Parathyroid adenoma (tissue), 2 donors: ENCODE data around the gene MAS1.
"Not testable (repeated sequence)": the region's sequence is repeated elsewhere in the genome, so short reads cannot be mapped to it uniquely, and the experiment has no call there.

Experiments
- H2AFZ ChIP-seq: fragments of 300-600 bp; sonication (generic); one replicate; pipeline ENCODE4 v1.7.0; 2017; ENCODE audit warnings: antibody characterized with exemption, mild to moderate bottlenecking
- H3K27ac ChIP-seq: fragments of 300-600 bp; sonication (generic); one replicate; pipeline ENCODE4 v1.7.0; 2017
- H3K27me3 ChIP-seq: fragments of 300-600 bp; sonication (generic); one replicate; pipeline ENCODE4 v1.7.0; 2017; ENCODE audit warnings: low read length; ENCODE audit not compliant: control insufficient read depth, insufficient read depth
- H3K36me3 ChIP-seq: fragments of 300-600 bp; sonication (generic); one replicate; pipeline ENCODE4 v1.7.0; 2017; ENCODE audit warnings: low read length; ENCODE audit not compliant: control insufficient read depth, insufficient read depth
- H3K4me1 ChIP-seq: fragments of 300-600 bp; sonication (generic); one replicate; pipeline ENCODE4 v1.7.0; 2017; ENCODE audit warnings: control low read depth
- H3K4me2 ChIP-seq: fragments of 300-600 bp; sonication (generic); one replicate; pipeline ENCODE4 v1.7.0; 2017; ENCODE audit warnings: low read length
- H3K4me3 ChIP-seq: fragments of 300-600 bp; sonication (generic); one replicate; pipeline ENCODE4 v1.7.0; 2017; ENCODE audit warnings: low read depth, low read length
- H3K79me2 ChIP-seq: fragments of 300-600 bp; sonication (generic); one replicate; pipeline ENCODE4 v1.7.0; 2017; ENCODE audit warnings: control low read depth
- H3K9ac ChIP-seq: fragments of 300-600 bp; sonication (generic); one replicate; pipeline ENCODE4 v1.7.0; 2017; ENCODE audit warnings: mild to moderate bottlenecking
- H3K9me3 ChIP-seq: fragments of 300-600 bp; sonication (generic); one replicate; pipeline ENCODE4 v1.7.0; 2017; ENCODE audit warnings: low read length; ENCODE audit not compliant: control insufficient read depth
- TF ChIP-seq, protein P1 (sequence below): fragments of 300-600 bp; sonication (generic); IDR thresholded peaks from one replicate; pipeline ENCODE4 v1.7.0; 2017; ENCODE audit warnings: antibody characterized with exemption, mild to moderate bottlenecking
- donor health status: primary hyperparathyroidism.

Gene MAS1

DNA sequence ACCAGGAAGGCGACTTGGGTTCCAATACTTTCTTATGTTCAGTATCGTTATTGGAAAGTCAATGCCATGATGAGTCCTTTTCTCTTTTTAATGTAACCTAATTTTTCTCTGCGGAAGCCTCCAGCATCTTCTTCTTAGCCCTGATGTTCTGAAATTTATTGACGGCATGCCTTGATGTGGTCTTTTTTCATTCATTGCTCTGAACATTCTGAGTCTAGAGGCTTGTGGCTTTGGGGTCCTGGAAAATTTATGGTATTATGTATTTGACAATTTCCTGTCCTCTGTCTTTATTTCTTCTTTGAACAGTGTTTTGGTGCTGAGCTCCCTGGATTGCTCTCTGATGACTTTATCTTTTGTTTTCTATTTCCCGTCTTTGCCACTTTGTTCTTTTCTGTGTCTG, 28.7 kb upstream of the MAS1 start:
- Histone ChIP-seq H3K4me2 (no peak overlapping the region), H3K9me3 (no peaks in the 10 kb centered on the region), H3K4me3 (no peak overlapping the region), H3K4me1 (no peaks in the 10 kb centered on the region), H3K27ac (no peak overlapping the region), H3K9ac (no peak overlapping the region), H3K27me3 (no peaks in the 10 kb centered on the region), H3K79me2 (no peaks in the 10 kb centered on the region), H3K36me3 (no peaks in the 10 kb centered on the region), H2AFZ (no peak overlapping the region)
- TF ChIP-seq, protein P1, sequence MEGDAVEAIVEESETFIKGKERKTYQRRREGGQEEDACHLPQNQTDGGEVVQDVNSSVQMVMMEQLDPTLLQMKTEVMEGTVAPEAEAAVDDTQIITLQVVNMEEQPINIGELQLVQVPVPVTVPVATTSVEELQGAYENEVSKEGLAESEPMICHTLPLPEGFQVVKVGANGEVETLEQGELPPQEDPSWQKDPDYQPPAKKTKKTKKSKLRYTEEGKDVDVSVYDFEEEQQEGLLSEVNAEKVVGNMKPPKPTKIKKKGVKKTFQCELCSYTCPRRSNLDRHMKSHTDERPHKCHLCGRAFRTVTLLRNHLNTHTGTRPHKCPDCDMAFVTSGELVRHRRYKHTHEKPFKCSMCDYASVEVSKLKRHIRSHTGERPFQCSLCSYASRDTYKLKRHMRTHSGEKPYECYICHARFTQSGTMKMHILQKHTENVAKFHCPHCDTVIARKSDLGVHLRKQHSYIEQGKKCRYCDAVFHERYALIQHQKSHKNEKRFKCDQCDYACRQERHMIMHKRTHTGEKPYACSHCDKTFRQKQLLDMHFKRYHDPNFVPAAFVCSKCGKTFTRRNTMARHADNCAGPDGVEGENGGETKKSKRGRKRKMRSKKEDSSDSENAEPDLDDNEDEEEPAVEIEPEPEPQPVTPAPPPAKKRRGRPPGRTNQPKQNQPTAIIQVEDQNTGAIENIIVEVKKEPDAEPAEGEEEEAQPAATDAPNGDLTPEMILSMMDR, result no peak

DNA sequence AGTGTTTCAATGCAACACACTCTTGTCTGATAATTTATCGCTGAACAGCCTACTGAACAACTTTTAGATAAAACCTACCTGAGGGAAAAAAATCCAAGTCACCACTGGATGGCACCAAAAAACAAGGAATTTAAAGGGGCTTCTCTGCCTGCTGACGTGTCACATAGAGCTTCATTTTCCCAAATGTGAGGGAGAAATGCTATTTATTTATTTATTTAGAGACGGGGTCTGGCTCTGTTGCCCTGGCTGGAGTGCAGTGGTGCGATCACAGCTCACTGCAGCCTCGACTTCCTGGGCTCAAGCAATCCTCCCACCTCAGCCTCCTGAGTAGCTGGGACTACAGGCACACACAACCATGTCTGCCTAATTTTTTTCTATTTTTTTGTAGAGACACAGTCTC, 27.4 kb upstream of the MAS1 start:
- H3K4me1 ChIP-seq, H3K27me3 ChIP-seq, H3K79me2 ChIP-seq, H3K9me3 ChIP-seq, H3K4me2 ChIP-seq, H3K4me3 ChIP-seq, H3K9ac ChIP-seq, H3K27ac ChIP-seq, H3K36me3 ChIP-seq: not testable (repeated sequence)
- TF ChIP-seq, protein P1, result peak; percentile 57
- H2AFZ ChIP-seq, result peak overlapping the region; percentile 5

DNA sequence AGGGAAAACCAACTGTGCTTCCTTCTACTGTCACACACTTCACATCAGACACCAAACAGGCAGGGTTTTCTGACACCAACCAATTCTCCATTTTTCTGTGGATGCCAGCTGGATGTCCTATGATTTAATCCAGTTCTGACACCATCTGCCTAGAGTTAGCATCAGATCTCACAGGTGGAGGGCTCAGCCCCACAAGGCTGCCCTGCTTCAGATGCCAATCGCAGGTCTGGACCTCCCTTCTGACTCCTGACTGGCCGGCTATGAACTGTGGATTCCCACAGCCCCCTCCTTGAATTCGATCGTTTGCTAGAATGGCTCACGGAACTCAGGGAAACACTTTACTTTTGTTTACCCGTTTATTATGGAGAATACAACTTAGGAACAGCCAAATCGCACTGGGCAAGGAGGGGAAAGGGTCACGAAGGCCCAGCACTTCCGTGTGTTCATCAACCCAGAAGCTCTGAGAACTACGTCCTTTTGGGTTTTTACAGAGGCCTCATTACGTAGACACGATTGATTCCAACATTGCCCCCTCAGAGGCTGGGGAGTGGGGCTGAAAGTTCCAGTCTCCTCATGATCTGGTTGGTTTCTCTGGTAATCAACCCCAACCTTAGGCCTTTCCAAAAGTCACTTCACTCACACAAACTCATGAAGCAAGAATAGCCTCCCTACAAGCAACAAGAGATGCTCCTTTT, 25.4 kb upstream of the MAS1 start:
- no peaks in the 10 kb centered on the region for H3K9me3 ChIP-seq
- no peaks in the 10 kb centered on the region for H3K36me3 ChIP-seq
- no peak overlapping the region for H3K27ac ChIP-seq
- TF ChIP-seq, protein P1, result no peak
- no peak overlapping the region for H2AFZ ChIP-seq
- H3K9ac ChIP-seq, result no peak overlapping the region
- no peak overlapping the region for H3K4me2 ChIP-seq
- H3K27me3 ChIP-seq, result no peaks in the 10 kb centered on the region
- H3K4me1 ChIP-seq, result no peaks in the 10 kb centered on the region
- no peak overlapping the region for H3K4me3 ChIP-seq
- no peaks in the 10 kb centered on the region for H3K79me2 ChIP-seq

DNA sequence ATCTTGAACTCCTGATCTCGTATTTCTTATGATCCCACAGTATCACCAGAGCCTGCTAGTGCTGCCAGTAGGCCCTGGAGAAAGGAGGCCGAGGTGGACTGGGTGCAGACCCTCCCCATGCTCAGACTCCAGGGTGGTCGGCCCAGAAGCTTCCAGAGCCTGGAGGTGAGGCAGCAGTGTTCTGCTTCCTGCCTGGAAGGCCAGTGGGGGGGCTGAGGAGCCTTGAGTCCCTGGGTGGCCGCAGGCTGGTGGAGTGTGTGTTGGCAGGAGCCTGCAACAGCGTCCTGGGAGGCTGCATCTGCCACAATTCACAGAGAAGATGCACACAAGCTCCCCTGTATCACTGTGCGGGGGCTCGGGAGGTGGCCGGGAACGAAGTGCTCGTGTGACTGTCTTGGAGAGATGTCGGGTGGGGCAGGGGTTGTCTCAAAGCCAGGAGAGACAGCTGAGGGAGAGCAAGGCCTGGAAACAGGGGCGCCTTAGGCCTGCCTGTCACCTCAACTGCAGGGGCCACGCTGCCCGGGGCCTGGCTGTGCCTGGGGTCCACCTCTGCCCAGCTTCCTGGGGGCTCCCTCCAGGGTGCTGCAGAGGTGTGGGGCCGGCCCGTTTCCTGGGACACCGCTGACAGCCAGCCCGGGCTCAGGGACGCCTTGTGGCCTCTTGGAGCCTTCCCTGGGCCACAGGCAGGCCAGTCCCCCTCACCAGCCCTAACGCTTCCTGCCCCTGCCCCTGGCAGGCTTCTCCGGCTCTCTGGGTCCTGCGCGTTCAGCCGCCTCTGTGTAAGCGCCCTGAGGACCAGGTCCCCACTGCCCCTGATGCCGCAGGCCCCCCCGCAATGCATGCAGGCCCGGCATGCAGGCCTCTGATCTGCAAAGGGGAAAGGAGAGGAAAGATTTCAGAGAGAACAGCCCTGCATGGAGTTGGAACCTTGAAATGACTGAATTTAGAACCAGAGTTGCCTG, 24.2 kb upstream of the MAS1 start:
- H3K27me3 ChIP-seq, result no peaks in the 10 kb centered on the region
- H3K27ac ChIP-seq, result no peak overlapping the region
- no peaks in the 10 kb centered on the region for H3K4me1 ChIP-seq
- H2AFZ ChIP-seq, result no peak overlapping the region
- H3K4me2 ChIP-seq, result no peak overlapping the region
- H3K36me3 ChIP-seq, result no peaks in the 10 kb centered on the region
- H3K4me3 ChIP-seq, result no peak overlapping the region
- no peak overlapping the region for H3K9ac ChIP-seq
- H3K79me2 ChIP-seq, result no peaks in the 10 kb centered on the region
- H3K9me3 ChIP-seq, result no peaks in the 10 kb centered on the region
- TF ChIP-seq, protein P1, result no peak
